ENCODE measurements around the gene EPB41L4A.
"Not testable (repeated sequence)": the region's sequence is repeated elsewhere in the genome, so short reads cannot be mapped to it uniquely, and the experiment has no call there.

EPB41L4A gene, protein sequence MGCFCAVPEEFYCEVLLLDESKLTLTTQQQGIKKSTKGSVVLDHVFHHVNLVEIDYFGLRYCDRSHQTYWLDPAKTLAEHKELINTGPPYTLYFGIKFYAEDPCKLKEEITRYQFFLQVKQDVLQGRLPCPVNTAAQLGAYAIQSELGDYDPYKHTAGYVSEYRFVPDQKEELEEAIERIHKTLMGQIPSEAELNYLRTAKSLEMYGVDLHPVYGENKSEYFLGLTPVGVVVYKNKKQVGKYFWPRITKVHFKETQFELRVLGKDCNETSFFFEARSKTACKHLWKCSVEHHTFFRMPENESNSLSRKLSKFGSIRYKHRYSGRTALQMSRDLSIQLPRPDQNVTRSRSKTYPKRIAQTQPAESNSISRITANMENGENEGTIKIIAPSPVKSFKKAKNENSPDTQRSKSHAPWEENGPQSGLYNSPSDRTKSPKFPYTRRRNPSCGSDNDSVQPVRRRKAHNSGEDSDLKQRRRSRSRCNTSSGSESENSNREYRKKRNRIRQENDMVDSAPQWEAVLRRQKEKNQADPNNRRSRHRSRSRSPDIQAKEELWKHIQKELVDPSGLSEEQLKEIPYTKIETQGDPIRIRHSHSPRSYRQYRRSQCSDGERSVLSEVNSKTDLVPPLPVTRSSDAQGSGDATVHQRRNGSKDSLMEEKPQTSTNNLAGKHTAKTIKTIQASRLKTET

GRCh38 chr5:112419164-112419985, at the start of gene EPB41L4A:
TSS of gene EPB41L4A (minus strand) at chr5:112419277. CDS start at chr5:112419039, 238 bp downstream.
- DNase-seq (ENCODE audit: low read depth in 1 of 2, low spot score in 1 of 2), result no peak

- no peak for DNase-seq (ENCODE audit: low read depth in 1 of 2, low spot score in 1 of 2)
Observed at GRCh38 chr5:112467485-112467884, 48.4 kb upstream of the EPB41L4A start.

DNA sequence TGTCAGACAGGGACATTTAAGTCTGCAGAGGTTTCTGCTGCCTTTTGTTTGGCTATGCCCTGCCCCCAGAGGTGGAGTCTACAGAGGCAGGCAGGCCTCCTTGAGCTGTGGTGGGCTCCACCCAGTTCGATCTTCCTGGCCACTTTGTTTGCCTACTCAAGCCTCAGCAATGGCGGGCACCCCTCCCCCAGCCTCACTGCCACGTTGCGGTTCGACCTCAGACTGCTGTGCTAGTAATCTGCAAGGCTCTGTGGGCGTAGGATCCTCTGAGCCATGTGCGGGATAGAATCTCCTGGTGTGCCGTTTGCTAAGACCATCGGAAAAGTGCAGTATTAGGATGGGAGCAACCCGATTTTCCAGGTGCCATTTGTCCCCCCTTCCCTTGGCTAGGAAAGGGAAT, 47.2 kb upstream of the EPB41L4A start:
- not testable (repeated sequence) for DNase-seq (ENCODE audit: low read depth in 1 of 2, low spot score in 1 of 2)

DNA sequence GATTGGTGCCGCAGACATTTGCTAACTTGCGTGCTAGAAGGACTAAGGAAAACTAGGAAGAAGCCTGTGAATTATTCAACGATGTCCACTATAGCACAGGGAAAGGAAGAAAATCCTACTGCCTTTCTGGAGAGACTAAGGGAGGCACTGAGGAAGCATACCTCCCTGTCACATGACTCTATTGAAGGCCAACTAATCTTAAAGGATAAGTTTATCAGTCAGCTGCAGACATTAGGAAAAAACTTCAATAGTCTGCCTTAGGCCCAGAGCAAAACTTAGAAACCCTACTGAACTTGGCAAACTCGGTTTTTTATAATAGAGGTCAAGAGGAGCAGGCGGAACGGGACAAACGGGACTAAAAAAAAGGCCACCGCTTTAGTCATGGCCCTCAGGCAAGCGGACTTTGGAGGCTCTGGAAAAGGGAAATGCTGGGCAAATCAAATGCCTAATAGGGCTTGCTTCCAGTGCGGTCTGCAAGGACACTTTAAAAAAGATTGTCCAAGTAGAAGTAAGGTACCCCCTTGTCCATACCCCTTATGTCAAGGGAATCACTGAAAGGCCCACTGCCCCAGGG, 28.2 kb upstream of the EPB41L4A start:
- not testable (repeated sequence) for DNase-seq (ENCODE audit: low read depth in 1 of 2, low spot score in 1 of 2)

- no peak for DNase-seq (ENCODE audit: low read depth in 1 of 2, low spot score in 1 of 2)
Observed at GRCh38 chr5:112445626-112446350, 26.7 kb upstream of the EPB41L4A start.

- DNase-seq (ENCODE audit: low read depth in 1 of 2, low spot score in 1 of 2), result not testable (repeated sequence)
Observed at GRCh38 chr5:112443932-112444331, 24.9 kb upstream of the EPB41L4A start.

- no peak for DNase-seq (ENCODE audit: low read depth in 1 of 2, low spot score in 1 of 2)
Observed at GRCh38 chr5:112440031-112440430, 21.0 kb upstream of the EPB41L4A start.

DNA sequence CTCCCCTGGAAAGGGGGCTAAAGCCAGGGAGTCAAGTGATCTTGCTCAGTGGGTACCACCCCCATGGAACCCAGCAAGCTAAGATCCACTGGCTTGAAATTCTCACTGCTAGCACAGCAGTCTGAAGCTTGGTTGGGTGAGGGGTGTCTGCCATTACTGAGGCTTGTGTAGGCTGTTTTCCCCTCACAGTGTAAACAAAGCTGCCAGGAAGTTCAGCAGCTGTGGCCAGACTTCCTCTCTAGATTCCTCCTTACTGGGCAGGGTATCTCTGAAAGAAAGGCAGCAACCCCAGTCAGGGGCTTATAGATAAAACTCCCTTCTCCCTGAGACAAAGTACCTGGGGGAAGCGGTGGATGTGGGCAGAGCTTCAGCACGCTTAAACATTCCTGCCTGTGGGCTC, 17.1 kb upstream of the EPB41L4A start:
- no peak for DNase-seq (ENCODE audit: low read depth in 1 of 2, low spot score in 1 of 2)

DNA sequence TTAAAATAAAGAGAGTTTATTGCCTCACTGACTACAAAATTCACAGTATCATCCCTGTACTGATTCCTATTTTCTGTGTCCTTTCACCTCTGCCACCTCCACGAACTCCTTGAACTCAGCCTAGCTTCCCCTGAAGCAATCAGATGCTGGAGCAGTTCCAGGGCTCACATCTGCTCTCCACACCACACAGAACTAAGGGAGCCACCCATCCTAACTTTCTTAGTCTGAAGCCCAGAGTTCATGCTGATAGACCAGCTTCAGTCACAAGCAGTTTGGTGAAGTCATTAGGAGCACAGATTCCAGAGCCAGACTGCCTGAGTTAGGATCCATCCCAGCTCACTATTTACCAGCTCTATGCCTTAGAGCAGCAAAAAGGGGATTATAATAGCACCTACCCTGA, 15.6 kb upstream of the EPB41L4A start:
- DNase-seq (ENCODE audit: low read depth in 1 of 2, low spot score in 1 of 2), result no peak

DNA sequence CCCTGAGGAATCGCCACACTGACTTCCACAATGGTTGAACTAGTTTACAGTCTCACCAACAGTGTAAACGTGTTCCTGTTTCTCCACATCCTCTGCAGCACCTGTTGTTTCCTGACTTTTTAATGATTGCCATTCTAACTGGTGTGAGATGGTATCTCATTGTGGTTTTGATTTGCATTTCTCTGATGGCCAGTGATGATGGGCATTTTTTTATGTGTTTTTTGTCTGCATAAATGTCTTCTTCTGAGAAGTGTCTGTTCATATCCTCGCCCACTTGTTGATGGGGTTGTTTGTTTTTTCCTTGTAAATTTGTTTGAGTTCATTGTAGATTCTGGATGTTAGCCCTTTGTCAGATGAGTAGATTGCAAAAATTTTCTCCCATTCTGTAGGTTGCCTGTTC, 7.1 kb upstream of the EPB41L4A start:
- not testable (repeated sequence) for DNase-seq (ENCODE audit: low read depth in 1 of 2, low spot score in 1 of 2)

GRCh38 chr5:112419986-112420864, 1.1 kb upstream of the EPB41L4A start:
- no peak for DNase-seq (ENCODE audit: low read depth in 1 of 2, low spot score in 1 of 2)

GRCh38 chr5:112418659-112419163, 366 bp downstream of the EPB41L4A start:
- no peak for DNase-seq (ENCODE audit: low read depth in 1 of 2, low spot score in 1 of 2)

DNA sequence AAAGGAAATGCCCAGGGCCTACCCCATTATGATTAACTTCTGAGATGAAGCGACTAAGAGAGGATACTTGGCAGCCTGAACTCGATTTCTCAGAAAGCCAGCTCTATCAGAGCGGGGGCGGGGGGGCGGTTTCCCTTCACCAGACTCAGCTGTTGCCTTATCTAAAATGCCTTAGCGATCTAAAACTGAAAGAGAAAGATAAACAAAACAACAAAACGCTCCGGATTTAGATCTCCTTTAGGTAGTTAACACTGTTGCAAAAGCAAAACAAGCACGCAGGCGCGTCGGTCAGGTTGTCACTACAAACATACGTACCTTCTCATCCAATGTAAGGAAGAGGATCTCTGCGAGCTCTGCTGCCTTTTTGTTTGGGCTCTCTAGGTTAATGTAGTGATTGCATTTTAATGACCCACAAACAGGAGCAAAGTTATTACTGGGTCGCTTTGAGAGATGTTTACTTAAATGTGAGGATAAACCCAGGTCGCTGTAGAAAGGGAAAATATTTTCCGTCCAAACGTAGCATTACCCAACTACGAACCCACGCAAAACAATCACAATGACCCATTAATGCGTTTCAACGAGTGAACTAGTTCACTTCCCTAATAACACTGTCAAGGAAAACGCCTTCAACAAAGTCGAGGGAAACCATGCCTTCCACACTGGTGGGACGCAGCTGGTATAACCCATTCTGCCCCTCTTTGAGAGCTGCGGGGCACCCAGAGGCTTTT, 982 bp downstream of the EPB41L4A start:
- no peak for DNase-seq (ENCODE audit: low read depth in 1 of 2, low spot score in 1 of 2)

- DNase-seq (ENCODE audit: low read depth in 1 of 2, low spot score in 1 of 2), result no peak
Observed at GRCh38 chr5:112415552-112415951, 3.5 kb downstream of the EPB41L4A start.

DNA sequence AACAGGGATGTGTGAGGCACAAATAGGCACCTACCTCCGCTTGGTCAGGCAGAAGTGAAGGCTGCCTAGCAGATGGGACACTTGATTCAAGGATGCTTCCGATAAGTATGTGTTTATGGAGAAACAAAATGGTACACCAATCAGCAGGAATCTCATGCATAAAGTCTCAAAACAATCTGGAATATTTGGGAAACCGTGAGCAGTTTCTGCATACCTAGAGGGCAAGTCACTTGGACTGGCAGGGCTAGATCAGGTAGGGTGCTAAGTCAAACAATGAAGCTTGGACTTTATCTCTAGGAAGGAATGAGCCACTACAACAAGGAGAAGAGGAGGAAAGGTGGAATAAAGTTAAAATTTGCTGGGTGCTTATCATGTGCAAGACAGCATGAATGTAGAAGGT, 5.5 kb downstream of the EPB41L4A start:
- DNase-seq (ENCODE audit: low read depth in 1 of 2, low spot score in 1 of 2), result no peak

GRCh38 chr5:112412346-112412745, 6.7 kb downstream of the EPB41L4A start:
- no peak for DNase-seq (ENCODE audit: low read depth in 1 of 2, low spot score in 1 of 2)

DNA sequence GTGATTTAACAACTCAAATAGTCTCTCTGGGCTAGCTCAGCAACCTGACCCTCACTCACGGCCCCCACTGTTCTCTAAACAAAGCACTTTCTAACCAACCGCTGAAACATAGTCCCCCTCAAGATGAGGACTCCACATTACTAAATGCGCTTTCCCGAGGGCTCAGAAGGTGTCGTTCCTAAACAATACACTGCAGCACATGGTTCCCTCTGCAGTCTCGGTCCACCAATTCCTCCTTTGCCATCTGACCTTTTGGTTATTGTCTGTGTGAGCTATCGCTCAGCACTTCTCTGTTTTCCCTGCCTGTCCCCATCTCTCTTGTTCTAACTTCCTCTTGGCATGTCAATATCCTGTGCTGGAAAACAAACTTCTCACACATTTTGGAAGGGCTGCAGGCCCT, 7.2 kb downstream of the EPB41L4A start:
- DNase-seq (ENCODE audit: low read depth in 1 of 2, low spot score in 1 of 2), result no peak

GRCh38 chr5:112407666-112408065, 11.4 kb downstream of the EPB41L4A start:
- no peak for DNase-seq (ENCODE audit: low read depth in 1 of 2, low spot score in 1 of 2)

- no peak for DNase-seq (ENCODE audit: low read depth in 1 of 2, low spot score in 1 of 2)
Observed at GRCh38 chr5:112407240-112407639, 11.8 kb downstream of the EPB41L4A start.
